Activated gamma-delta T cell treated with anti-CD3 and anti-CD28 coated beads, Interleukin-2, amount 50 U/mL, for 16 hours (primary cell): ENCODE data around the gene CLPSL2.
"Not testable (repeated sequence)": the region's sequence is repeated elsewhere in the genome, so short reads cannot be mapped to it uniquely, and the experiment has no call there.

Experiments used
- DNase-seq: peaks from one replicate; pipeline ENCODE4 v3.0.0-alpha.2; 2020; ENCODE audit warnings: low read depth

CLPSL2 gene

GRCh38 chr6:35776364-35777215 lies at the start of gene CLPSL2:
TSS of gene CLPSL2 (plus strand) at chr6:35776598. CDS start at chr6:35776619, 21 bp downstream.
- no peak for DNase-seq

- DNase-seq, result no peak
Measured at GRCh38 chr6:35727231-35727934, 49.0 kb upstream of the CLPSL2 start.

- DNase-seq, result peak; percentile 75
Measured at GRCh38 chr6:35727935-35728682, 48.3 kb upstream of the CLPSL2 start.

- DNase-seq, result no peak
Measured at GRCh38 chr6:35728683-35729678, 47.4 kb upstream of the CLPSL2 start.

- no peak for DNase-seq
Measured at GRCh38 chr6:35729722-35730121, 46.7 kb upstream of the CLPSL2 start.

GRCh38 chr6:35730745-35731413 lies 45.5 kb upstream of the CLPSL2 start:
- DNase-seq, result no peak

GRCh38 chr6:35731414-35731735 lies 45.0 kb upstream of the CLPSL2 start:
- DNase-seq, result peak; percentile 88

GRCh38 chr6:35731736-35732532 lies 44.5 kb upstream of the CLPSL2 start:
- DNase-seq, result peak; percentile 92

GRCh38 chr6:35733633-35734032 lies 42.8 kb upstream of the CLPSL2 start:
- DNase-seq, result no peak

GRCh38 chr6:35734319-35734718 lies 42.1 kb upstream of the CLPSL2 start:
- not testable (repeated sequence) for DNase-seq

- DNase-seq, result no peak
Measured at GRCh38 chr6:35735452-35735851, 40.9 kb upstream of the CLPSL2 start.

GRCh38 chr6:35736253-35736894 lies 40.0 kb upstream of the CLPSL2 start:
- DNase-seq, result peak; percentile 81

GRCh38 chr6:35736982-35737412 lies 39.4 kb upstream of the CLPSL2 start, which contains the start of gene ARMC12:
TSS of gene ARMC12 (plus strand) at chr6:35737032. CDS start at chr6:35737109, 77 bp downstream.
- DNase-seq, result no peak

- DNase-seq, result no peak
Measured at GRCh38 chr6:35737413-35738211, 38.8 kb upstream of the CLPSL2 start.

- no peak for DNase-seq
Measured at GRCh38 chr6:35739645-35740524, 36.5 kb upstream of the CLPSL2 start.

- no peak for DNase-seq
Measured at GRCh38 chr6:35742842-35743241, 33.6 kb upstream of the CLPSL2 start.

GRCh38 chr6:35745509-35745908 lies 30.9 kb upstream of the CLPSL2 start:
- no peak for DNase-seq
